Stimulated activated CD4-positive, alpha-beta T cell treated with anti-CD3 and anti-CD28 coated beads, Interleukin-4, amount 100 ng/mL, for 1 hour (primary cell): ENCODE results near the gene RSPH9.
"Not testable (repeated sequence)": the region's sequence is repeated elsewhere in the genome, so short reads cannot be mapped to it uniquely, and the experiment has no call there.

Source experiments
- DNase-seq: peaks from one replicate; pipeline ENCODE4 v3.0.0-alpha.2; 2020

RSPH9 gene

DNA sequence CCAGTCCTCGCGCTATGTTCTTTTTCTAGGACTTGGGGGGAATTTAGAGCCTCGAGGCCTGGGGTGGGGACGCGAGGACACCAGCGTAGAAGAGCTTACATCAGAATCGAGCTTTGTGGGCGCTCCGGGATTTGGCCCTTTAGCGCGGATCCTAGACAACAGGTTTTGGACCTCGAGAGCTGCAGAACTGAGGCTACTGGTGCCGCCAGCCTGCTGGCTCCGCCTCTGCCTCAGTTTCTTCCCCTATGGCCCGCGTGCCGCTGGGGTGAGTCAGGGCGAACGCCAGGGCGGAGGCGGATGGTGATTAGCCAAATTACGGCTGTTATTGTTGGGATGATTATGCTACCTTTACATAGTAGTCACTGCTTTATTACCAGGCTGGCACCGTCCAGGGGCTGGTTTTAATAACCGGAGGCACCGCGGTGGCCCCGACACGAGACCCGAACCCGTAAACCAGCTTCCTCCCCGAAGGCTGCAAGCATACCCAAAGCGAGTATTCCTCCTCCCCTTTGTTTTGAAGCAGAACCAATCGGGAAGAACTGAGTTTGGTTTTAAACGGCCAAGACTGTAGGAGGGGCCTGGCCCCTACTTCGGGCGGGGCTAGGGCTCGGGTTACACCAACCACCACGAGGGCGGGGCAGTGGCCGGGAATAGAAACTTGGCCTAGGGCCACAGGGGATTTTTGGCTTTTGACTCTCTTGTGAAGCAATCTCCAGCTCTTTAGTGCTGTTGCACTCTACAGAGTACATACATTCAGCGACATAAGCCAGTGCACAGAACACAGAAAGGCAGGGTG lies 15.1 kb upstream of the RSPH9 start:
- peak; percentile 81 for DNase-seq

DNA sequence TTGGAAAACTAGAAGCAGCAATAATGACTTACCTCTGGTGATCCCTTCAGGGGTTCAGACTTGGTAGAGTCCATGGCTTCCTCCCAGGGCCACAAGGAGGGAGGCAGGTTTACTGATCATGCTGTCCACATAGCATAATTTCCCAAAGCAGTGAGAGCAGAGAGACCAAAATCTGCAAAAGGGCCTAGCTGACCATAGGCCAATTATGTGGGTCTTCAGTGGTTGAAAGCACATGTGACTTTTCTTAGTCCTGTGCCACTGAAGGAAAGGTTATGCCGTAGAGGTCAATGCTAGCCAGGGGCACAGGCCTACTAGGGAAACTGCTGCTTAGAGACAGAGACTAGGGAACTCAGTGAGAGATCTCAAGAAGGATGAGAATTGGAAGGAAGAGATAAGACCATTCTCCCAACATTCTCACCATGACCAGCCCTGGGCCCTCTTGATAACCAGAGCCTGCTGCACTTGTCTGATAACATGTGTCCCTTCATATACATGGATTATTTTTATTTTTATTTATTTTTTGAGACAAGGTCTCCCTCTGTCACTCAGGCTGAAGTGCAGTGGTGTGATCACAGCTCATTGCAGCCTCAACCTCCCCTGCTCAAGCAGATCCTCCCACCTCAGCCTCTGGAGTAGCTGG lies 13.7 kb upstream of the RSPH9 start:
- no peak for DNase-seq

DNA sequence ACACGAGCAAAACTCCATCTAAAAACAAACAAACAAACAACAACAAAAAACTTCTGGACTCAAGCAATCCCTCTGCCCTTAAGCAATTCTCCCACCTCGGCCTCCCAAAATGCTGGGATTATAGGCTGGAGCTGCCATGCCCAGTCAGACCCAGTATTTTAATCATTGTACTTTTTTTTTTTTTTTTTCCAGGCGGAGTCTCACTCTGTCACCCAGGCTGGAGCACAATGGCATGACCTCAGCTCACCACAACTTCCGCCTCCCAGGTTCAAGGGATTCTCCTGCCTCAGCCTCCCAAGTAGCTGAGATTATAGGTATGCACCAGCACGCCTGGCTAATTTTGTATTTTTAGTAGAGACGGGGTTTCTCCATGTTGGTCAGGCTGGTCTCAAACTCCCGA lies 11.8 kb upstream of the RSPH9 start:
- not testable (repeated sequence) for DNase-seq

DNA sequence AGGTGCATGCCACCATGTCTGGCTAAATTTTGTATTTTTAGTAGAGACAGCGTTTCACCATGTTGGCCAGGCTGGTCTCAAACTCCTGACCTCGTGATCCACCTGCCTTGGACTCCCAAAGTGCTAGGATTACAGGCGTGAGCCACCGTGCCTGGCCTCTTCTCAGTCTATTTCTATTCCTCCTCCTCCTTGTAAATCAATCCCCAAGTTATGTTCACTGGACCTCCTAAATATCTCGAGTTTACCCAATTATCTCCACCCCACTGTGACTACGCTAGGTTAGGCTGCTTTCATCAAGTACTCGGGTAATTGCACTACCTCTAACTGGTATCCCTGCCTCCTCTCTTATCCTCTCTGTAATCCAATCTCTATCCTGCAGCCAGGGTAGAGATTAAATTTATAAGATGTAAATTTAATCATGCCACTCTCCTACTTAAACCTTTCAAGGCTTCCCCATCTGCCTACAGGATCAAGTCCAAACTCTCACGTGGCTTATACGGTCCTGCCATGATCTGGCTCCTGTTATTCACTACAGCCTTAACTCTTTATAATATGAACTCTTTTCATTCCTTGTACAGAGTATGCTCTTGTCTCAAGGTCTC lies 10.0 kb upstream of the RSPH9 start:
- DNase-seq: no peak

DNA sequence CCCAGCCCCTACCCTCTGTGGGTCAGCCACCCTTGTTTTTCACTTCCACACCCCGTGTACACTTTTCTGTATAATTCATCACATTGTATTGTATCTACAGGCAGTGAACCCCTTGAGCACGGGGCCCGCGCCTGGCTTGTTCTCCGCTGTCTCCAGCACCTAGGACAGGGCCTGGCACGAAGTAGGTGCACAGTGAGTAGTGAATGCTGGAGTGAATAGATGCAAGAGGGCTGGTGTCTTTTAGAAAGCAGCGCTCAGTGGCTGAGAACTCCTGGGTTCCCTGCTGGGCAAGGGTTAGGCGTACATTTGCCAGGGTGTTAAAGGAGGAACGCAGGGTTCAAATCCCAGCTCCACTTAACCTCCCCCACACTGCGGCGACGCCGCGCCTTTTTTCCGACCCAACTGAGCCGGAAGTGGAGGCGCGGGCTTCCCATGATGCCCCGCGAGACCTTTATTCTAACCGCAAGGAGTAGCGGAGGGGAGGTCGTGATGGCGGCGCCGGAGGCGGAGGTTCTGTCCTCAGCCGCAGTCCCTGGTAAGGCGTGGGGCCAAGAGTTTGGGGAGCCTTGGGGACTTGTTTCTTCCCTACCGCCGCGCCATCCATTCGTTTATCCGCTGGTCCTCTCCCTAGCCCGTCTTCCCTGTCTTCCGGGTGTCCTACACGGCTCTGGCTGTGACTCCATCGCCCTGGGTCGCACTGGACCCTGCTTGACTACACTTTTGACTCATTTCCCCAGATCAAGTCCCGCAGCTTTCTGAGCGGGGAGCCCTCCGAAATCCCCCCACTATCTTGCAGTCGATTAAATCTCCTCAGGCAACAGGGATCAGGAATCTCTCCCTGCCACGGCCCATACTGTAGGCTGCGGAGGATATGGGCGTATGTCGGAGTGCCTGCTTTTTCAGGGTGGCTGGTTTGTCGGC lies 9.2 kb upstream of the RSPH9 start, which contains the start of gene MAD2L1BP:
MAD2L1BP (plus strand) TSS at position 454 of the 921 bp plus-strand sequence; CDS start at position 490, 36 bp downstream.
- peak; percentile 87 for DNase-seq

DNA sequence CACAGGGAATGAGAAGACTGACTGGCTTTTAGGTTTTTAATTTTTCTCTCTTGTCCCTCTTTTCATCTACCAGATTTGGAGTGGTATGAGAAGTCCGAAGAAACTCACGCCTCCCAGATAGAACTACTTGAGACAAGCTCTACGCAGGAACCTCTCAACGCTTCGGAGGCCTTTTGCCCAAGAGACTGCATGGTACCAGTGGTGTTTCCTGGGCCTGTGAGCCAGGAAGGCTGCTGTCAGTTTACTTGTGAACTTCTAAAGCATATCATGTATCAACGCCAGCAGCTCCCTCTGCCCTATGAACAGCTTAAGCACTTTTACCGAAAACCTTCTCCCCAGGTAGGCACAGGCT lies 8.6 kb upstream of the RSPH9 start:
- DNase-seq: no peak

DNA sequence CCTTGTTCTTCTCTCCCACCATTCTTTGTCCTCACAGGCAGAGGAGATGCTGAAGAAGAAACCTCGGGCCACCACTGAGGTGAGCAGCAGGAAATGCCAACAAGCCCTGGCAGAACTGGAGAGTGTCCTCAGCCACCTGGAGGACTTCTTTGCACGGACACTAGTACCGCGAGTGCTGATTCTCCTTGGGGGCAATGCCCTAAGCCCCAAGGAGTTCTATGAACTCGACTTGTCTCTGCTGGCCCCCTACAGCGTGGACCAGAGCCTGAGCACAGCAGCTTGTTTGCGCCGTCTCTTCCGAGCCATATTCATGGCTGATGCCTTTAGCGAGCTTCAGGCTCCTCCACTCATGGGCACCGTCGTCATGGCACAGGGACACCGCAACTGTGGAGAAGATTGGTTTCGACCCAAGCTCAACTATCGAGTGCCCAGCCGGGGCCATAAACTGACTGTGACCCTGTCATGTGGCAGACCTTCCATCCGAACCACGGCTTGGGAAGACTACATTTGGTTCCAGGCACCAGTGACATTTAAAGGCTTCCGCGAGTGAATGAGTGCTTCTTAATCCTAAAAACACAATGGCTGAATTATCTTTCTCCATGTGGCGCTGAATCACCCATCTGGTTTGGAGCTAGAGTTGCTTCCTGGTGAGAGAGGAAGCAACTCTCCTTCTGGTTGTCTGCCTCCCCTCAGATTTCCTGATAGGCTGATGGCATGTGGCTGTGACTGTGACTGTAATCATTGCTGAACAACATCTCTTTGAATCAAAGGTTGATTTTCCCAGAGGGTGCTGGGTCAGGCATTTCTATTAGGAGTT lies 4.6 kb upstream of the RSPH9 start:
- no peak for DNase-seq

DNA sequence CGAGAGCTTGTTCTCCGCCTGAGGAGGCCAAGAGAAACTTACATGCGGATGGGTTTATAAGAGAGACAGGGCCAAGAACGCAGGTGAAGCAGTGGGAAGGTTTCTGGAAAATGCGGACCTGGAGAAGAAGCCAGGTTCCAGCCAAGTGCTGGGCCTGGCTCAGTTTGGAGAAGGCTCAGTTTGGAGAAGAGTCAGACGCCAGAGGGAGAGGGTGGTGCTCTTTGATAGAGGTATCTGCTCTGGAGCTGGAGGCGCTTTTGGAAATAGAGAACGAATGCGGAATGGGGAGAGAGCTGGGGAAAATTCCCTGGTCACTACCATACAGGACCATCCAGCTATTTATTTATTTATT lies 753 bp downstream of the RSPH9 start:
- no peak for DNase-seq

DNA sequence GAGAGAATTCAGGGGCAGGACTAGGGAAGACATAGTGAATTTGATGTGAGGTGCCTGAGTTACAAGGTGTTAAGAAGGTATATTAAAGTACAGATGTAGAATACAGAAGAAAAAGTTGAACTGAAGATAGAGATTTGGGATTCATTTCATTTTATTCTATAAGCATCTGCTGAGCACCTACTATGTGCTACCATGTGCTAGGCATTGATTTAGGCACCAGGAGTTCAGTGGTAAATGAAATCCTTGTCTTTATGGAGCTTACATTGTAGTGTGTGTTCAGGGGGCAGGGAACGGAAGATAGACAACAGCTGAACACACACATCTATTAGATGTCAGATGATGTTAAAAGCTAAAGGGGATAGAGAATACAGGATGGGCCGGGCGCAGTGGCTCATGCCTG lies 2.8 kb downstream of the RSPH9 start:
- no peak for DNase-seq

DNA sequence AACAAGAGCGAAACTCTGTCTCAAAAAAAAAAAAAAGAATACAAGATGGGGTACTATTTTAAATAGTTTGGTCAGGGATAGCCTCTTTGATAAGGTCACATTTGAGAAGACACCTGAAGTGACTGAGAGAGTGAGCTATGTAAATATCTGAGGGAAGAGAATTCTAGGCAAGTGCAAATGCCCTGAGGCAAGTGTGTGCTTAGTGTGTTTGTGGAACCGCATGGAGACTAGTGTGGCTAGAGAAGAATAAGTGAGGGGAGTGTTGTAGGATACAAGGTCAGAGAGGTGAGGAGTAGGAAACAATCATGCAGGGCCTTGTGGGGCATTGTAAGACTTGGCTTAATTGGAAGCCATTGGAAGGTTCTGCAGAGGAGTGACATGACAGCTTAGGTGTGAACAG lies 3.4 kb downstream of the RSPH9 start:
- no peak for DNase-seq

DNA sequence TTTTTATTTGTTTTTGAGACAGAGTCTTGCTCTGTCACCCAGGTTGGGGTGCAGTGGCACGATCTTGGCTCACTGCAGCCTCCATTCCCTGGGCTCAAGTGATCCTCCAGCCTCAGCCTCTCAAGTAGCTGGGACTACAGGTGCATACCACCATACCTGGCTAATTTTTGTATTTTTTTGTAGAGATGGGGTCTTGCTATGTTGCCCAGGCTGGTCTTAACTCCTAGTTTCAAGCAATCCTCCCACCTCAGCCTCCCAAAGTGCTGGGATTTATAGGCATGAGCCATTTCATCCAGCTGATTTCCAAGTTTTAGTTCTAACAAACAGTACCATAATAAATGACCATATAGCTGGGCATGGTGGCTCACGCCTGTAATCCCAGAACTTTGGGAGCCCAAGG lies 8.0 kb downstream of the RSPH9 start:
- DNase-seq: not testable (repeated sequence)

DNA sequence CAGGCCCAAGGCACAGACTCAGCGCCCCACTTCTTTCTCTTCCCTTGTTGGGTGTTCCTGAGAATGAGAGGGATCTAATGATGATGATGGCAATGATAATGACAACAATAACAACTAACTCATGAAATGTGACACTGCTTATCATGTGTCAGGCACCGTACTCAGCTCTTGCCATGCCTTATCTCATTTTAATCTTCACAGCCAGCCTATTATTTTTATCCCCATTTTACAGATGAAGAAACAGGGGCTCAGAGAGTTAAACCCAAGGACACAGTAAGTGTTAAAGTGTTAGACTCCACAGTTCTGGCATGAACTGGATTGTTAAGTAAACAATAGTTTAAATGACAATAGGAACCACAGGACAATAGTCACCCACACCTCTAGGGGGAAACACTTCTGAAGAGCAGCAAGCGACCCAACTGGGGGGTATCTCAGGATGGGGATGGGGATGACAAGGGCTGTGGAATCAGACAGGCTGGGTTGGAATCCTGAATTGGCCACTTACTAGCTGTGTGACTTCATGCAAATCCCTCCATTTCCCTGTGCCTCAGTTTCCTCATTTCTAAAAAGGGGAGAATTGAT lies 12.5 kb downstream of the RSPH9 start:
- DNase-seq: no peak

DNA sequence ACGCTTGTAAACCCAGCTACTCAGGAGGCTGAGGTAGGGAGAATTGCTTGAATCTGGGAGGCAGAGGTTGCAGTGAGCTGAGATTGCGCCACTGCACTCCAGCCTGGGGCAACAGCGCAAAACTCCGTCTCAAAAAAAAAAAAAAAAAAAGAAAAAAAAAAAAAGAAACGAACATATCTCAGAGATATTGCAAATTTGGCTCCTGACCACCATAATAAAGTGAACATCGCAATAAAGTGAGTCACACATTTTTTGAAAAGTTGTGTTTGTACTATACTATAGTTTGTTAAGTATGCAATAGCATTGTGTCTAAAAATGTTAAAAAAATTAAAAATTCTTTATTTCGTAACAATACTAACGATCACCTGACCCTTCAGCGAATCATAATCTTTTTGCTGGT lies 13.3 kb downstream of the RSPH9 start:
- DNase-seq: no peak

DNA sequence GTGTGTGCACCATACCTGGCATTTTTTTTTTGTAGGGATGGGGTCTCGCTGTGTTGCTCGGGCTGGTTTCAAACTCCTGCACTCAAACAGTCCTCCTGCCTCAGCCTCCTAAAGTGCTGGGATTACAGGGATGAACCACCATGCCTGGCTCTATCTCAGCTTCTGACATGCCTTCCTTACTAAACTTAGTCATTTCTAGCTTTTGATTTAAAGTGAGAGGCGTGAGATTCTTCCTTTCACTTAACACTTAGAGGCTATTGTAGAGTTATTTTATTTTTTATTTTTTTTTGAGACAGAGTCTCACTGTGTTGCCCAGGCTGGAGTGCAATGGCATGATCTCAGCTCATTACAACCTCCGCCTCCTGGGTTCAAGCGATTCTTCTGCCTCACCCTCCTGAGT lies 18.1 kb downstream of the RSPH9 start:
- DNase-seq: not testable (repeated sequence)

DNA sequence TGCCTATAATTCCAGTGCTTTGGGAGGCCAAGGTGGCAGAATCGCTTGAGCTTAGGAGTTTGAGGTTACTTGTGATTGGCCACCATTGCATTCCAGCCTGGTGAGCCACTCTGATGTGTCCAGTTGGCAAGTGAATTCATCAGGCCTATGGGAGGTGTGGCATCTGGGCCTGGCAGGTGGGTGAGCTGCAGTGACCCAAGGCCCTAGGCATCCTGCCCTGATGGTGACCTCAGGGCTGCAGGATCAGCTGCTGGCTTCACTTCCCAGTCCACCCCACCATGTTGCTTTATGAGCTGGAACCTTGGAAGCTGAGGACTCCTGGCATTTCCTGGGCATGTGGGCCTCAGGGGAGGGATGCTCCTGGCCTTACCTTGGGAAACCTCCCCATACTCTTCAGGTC lies 20.5 kb downstream of the RSPH9 start:
- no peak for DNase-seq

DNA sequence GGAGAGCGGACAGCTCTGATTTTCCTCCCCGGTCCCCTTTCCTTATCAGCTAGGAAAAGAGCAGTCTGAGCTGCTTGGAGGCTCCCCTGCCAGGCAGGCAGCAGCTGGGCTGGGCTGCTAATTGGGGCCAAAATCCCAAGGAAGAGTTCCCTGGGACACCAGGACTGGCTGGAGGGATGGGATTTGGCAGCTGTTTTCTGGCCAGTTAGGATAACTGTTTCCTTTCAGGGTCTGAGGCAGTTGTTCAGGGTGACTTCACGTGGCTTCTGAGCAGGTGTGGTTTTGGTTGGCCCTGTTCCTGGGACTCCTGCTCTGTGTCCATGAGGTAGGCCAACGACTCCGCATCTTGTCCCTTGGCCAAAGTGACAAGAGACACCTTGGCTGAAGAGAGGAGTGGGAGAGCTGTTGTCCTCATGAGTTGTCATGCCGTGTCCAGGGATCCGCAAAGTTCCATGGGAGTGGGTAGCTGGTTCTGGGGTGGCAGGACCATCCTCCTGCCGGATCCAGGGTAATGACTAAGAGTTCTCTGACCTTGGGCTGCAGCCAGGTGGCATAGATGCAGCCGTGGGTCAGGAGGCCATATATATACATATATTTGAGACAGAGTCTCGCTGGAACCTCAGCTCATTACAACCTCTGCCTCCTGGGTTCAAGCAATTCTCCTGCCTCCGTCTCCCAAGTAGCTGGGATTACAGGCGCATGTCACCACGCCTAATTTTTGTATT lies 21.5 kb downstream of the RSPH9 start:
- DNase-seq: no peak

DNA sequence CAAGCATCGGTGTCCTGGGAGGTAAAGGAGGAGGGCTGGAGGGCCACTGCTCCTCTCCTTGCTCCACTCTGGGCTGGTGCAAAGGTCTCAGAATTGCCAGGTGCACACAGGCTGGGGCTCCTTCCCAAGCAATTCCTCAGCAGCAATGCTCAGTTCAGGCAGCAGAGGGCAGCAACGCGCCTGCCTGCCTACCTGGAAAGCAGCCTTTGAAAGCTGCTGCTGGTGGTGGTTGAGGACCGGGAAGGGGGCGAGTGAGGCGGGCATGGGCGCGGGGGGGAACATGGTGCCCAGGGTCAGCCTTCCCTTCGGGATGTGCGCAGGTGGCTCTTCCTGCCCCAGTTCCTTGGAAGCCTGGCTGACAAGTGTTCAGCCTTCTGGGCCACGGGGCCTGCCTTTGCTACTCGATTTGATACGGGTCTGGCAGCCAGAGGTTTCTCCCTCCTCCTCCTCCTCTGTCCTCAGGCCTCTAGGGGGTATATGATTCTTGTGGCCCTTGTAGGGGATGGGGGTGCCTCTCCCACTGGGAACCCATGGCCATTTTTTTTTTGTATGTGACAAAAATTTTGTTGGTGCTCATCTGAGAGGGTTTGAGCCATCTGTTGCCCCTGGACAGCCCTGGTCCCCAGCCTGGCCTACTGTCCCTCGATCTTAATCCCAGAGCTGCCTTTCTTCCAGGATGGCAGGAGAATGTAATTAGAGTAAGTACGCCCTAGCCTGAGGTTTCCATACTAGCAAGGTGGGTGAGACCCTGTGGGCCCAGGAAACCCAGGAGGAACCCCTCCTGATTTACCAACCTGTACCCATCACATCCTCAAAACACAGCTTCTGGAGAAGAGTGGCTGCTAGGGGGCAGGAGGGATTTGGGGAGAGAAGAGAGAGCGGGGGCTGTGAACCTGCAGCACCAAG lies 22.7 kb downstream of the RSPH9 start:
- peak; percentile 84 for DNase-seq

DNA sequence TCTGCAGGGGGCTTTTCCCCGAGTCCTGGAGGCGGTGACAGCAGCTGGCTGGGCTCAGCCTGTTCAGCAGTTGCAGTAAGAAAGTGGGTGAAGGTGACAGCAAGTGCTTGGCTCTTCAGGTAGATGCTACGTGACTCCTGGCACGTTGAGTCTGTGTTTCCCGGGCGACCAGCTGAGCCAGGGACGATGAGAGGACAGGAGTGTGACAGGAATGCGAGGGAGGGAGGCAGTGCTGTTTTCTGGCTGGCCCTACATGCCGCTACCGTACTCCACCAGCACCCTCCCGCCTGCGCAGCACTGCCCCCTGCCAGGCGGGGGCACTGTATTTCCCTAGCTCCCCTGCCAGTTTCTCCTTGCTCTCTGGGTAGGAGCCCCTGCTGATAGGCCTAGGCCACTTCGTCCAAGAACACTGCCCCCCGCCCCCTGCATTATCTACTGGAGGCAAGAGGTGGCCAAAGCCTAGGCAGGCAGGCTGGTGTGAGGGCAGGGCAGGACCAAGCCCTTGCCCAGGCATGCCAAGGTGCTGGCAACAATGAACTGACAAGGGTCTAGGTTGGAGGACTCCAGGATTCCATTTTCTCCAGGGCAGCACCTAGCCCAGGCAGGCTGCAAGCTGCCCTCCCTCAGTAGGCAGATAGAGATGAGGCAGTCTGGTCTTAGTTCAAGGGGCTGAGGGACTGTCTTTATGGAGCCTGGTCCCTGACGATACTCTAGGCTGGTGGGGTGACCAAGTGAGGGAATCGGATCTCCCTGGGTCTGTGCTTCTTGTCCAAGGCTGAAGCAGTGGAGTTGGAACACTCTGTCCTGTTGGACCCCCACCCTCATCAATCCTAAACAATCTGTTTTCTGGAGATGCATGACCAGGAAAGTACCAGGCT lies 23.6 kb downstream of the RSPH9 start:
- peak; percentile 56 for DNase-seq
